NB4 (cell line): ENCODE results near the gene PHF24.

Source experiments
- CTCF ChIP-seq: IDR thresholded peaks from one replicate; pipeline ENCODE4 v1.5.1; 2012; ENCODE audit warnings: low read depth, low read length
- MYC ChIP-seq: IDR thresholded peaks from 2 replicates; pipeline ENCODE4 v1.6.1; 2011; ENCODE audit warnings: low read depth, low read length
- POLR2A ChIP-seq: IDR thresholded peaks from 2 replicates; pipeline ENCODE4 v1.6.1; 2011; ENCODE audit warnings: mild to moderate bottlenecking; ENCODE audit not compliant: insufficient read length; ENCODE audit errors: extremely low read depth

- TF ChIP-seq CTCF (no peak), POLR2A (no peak), MYC (no peak)
Observed at GRCh38 chr9:34959461-34959860, 1.4 kb downstream of the PHF24 start.
